Tibial nerve (tissue), 4 donors: ENCODE results near the gene EFTUD2.

Experiments used
- CTCF ChIP-seq, 5 experiments: fragments of 200-600 bp in 3 of 5; fragments of 450-650 bp in 2 of 5; sonication (generic) in 3 of 5; IDR thresholded peaks; one replicate each; pipeline ENCODE4 v1.5.1; 2016 to 2019; ENCODE audit warnings: antibody characterized with exemption in 5 of 5, mild to moderate bottlenecking in 3 of 5, moderate library complexity in 2 of 5
- EP300 ChIP-seq, 2 donors: sonication (generic); formaldehyde crosslinking; IDR thresholded peaks; one replicate each; pipeline ENCODE4 v1.6.1; 2017; ENCODE audit warnings: antibody characterized with exemption in 2 of 2, mild to moderate bottlenecking in 1 of 2
- POLR2A ChIP-seq, 2 donors: fragments of 450-650 bp; IDR thresholded peaks; one replicate each; pipeline ENCODE4 v1.6.1; 2017; ENCODE audit warnings: antibody characterized with exemption in 2 of 2, mild to moderate bottlenecking in 2 of 2, moderate library complexity in 2 of 2

- TF ChIP-seq EP300 (IDR thresholded peaks at IDR 0.05) (no peak), CTCF (IDR thresholded peaks at IDR 0.05) (no peak), POLR2A (IDR thresholded peaks at IDR 0.05) (no peak)
These were observed 49.1 kb upstream of the EFTUD2 start for GRCh38 chr17:44948315-44948795.
